IPS-NIHi7 (cell line): Measurements from ENCODE around the gene STON2.
"Not testable (repeated sequence)": the region's sequence is repeated elsewhere in the genome, so short reads cannot be mapped to it uniquely, and the experiment has no call there.

Experiments used
- DNase-seq: peaks from one replicate; pipeline ENCODE4 v3.0.0; 2012; ENCODE audit warnings: mixed read lengths; ENCODE audit errors: extremely low spot score

The STON2 gene

DNA sequence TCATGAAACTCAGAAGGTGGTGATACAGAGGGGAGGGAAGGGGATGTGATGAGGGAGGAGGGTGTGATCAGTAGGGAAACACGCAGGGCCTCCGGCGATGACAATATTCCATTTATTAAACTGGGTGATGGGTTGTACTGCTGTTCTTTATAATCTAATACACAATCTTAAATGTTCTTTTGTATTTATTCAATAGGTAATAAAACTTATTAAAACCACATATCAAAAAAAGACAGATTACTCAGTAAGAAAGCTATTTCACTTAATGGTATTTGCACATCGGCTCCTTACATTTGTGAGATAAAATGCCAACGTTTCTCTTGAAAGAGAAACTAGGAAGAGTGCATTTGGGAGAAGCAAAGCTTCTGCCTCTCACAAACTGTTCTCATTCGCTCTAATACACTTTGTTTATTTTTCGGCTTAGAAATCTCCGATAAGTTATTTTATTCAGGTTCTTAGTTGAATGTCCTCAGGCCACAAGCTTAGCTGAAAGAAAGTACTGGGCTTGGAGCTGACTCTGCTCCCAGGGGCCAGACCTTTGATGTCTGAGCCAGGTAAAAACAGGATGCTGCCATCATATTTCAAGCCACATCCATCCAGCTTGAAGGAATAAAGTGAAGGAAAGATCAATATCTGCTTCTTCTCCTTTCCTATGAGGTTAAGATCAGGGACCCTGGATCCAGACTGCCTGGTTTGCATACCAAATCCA lies 17.5 kb downstream of the STON2 start:
- no peak for DNase-seq

DNA sequence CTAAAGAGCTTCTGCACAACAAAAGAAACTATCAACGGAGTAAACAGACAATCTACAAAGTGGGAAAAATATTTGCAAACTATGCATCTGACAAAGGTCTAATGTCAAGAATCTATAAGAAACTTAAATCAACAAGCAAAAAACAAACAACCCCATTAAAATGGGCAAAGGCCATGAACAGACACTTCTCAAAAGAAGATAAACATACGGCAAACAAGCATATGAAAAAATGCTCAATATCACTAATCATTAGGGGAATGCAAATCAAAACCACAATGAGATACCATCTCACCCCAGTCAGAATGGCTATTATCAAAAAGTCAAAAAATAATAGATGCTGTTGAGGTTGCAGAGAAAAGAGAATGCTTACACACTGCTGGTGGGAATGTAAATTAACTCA lies 20.1 kb downstream of the STON2 start:
- not testable (repeated sequence) for DNase-seq

DNA sequence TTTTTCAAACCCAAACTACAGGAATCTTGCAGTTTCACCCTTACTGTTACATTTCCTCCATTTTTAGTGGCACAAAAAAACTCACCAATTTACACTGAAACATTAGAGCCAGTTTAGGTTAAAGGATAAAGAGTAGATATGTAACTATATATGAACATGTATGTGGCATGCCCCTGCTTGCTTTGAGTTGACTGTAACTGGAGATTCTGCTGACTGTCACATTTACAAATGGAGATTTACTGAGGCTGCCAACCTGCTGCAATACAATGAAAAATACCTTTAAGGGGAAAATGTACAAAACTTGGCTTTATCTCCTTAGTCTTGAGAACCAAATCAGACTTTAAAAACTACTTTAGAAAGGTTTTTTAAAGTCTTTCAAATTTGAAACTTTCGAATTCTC lies 28.3 kb downstream of the STON2 start:
- DNase-seq, result no peak

DNA sequence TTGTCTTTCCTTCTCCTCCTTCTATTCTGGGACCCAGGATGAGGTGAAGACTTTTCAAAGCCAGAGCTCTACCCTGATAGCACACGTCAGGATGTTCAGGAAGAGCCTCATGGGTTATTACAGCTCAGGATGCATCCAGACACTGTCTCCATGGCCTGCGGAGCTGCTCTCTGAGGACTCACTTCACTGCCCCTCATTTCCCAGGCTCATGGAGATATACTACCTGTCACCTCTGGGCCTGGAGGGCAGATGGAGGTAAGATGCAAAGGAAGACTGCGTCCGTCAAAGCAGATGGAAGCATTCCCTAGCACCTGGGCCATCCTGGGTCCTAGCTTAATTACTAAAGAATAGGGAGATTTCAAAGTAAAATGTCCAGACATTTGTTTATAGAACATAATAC lies 32.6 kb downstream of the STON2 start:
- DNase-seq, result no peak

DNA sequence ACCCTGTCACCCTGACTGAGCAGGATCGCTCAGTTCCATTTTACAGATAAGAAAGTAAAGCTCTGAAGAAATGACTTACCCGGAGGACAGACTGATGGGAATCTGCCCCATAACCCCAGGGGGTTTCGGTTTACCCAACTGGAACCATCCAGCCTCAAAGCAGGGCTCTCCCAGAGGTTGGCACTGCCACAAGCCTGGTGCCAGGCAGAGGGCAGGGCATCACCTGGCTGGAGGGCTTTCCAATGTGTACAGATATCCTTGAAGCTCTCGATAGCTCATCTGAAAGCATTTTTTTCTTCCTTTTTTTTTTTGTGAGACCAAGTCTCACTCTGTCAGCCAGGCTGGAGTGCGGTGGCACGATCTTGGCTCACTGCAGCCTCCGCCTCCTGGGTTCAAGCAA lies 33.2 kb downstream of the STON2 start:
- DNase-seq, result no peak

DNA sequence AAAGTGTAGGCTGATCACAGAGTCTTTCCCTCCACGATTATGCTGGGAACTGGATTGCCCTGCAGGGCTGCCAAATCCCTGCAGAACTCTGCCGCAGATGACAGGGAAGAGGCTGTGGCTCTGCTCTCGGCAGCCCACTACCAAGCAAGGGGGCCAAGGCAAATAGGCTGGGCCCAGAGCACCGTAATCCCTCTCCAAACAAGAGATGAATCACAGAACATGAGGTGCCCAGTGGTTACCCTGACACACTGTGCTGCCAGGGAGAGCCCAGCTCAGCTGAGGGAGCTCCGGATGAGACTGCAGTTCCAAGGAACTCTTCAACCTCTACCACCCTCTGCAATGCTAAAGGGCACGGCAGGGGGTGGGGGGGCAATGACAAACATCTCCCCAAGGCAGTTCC lies 33.9 kb downstream of the STON2 start:
- DNase-seq, result peak; percentile 41

DNA sequence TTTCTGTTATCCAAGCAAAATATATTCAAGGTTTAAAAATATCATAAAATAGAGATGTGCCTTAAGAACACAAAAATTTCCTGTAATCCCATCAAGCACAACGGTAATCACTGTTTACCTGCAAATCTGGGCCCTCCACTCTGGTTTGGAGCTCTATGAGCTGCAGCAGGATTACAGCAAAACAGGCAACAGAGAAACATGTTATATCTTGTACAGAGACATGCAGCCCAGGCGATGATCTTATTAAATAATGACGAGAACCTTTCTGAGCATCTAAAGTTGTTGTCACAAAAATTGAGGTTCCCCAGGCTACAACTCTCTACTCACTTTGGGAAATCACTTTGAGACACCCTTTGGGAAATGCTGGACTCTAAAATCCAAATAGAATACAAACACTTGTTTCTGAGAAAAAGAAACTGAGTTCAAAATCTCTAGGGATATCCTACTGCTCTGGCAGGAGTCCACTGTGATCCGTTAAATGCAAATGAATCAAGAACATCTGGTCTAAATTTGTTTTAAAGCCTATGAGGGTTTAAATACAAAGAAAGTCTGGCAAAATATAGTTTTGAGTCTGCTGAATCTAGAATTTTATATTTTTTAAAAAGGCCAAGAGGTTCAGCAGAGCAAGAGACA lies 36.3 kb downstream of the STON2 start:
- DNase-seq, result no peak

DNA sequence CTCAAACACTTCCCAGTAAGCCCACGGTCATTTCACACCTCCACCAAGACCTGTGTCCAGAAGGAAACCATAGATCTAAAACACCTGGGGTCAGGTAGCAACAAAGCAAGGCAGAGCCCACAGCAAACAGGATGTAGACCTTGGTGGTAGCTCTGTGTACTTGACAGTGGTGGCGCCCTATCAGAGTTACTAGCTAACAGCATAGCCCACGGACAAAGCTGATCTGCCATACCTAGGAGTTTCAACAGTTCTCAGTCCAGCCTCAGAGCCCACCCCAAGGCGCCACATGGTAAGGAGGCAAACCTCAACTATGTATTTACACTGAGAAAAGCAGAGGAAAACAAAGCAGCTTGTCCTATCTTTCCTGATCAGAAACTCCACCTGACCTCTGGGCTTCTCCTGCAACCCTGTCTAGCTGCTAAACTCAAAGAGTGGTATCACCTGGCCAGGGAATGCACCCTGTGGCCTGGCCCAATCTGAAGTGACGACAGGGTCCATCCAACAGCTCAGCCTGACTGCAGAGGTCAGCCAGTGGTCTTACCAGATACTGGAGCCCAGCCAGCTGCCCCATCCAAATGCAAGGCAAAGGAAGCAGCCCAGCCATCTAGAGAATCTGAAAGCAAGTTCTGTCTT lies 46.3 kb downstream of the STON2 start:
- DNase-seq, result peak; percentile 39

DNA sequence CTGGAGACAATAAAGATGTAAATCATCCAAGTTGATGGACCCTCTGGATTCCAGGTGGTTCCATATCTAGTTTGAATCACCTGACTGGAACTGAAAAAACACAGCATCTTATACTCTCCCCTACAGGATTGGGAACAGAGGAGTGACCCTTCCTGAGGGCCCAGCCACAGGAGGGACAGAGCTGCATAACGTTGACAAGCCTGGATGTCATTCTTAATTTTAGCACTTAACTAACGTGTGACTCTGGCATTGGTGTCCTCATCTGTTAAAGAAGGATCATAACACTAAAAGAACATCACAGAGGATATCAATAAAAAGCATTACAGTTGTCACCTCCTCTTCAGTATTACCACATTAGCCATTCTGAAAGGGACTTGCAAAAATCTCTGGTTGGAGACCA lies 47.7 kb downstream of the STON2 start:
- DNase-seq, result no peak

DNA sequence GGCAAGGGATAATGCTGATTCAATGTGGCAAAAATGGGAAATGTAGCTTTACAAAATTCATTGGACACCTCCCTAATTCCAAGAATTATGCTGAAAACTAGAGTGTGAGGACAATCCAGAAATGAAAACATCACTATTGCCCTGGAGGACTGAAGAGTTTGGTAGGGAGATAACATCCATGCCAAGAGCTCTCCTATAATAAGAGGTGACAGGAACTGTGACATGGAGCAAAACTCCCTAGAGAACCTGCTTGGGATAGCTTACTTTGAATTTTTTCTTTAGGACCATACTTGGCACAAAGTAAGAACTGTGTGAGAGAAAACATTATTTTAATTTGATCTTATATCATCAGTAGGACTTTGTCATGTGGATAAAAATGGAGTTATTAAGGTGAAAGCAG lies 48.9 kb downstream of the STON2 start:
- DNase-seq, result no peak

DNA sequence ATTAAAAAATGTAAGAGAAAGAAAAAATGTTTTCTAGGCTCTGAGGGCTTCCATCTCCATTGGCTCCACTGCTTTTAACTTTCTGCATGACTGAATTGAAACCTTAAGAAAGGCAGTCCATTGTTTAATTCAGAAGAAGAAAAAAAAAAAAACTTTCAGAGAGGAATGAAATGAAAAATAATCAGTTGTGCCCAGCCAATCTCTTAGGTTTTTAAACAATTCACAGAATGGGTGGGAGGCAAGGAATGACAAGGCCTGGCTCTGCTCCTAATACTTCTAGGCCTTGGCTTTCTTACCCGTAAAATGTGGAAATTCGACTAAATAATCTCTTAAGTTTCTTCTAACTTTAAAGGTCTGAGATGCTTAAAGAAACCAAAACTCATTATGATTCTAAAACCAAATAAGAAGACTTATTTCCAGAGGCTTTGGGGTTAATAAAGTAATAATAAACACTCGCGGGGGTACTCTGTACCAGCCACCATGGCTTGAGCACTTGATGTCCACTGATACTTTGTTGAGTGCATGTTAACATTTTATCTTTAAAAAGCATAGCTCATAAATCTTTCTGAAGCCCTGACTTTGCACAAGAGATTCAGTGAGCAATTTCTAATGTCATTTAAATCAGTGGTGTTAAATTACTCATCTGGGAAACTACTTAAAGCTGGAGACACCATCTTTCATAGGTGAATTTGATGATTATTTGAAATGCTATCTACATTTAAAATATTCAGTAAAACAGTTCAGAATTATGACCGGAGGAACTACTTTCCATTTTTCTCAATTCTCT lies 49.6 kb downstream of the STON2 start:
- DNase-seq, result no peak

DNA sequence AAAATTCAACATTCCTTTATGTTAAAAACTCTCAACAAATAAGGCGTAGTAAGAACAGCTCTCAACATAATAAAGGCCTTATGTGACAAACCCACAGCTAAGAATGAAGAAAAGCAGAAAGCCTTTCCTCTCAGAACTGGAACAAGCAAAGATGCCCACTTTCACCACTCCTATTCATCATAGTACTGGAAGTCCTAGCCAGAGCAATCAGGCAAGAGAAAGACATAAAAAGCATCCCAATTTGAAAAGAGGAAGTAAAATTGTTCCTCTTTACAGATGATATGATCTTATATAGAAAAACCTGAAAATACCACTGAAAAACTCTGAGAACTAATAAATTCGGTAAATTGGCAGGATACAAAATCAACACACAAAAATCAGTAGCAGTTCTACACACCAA lies 52.1 kb downstream of the STON2 start:
- no peak for DNase-seq

DNA sequence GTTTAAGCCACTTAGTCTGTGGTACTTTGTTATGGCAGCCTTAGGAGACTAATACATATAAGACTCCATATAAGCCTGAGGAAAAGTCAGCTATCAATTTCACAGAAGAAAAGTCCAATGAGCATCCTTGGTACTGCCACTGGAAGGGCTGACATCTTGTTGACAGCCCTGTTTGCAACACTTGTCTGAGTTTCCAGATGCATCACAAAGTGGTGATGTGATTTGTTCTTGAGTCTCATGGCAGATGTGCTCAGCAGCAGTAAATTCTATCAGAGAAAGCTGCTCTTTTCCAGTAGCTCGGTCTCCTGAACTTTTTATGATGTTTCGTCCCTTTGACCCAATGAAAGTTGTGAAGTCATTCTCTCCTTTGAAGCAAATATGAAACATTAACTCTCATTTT lies 54.3 kb downstream of the STON2 start:
- no peak for DNase-seq

DNA sequence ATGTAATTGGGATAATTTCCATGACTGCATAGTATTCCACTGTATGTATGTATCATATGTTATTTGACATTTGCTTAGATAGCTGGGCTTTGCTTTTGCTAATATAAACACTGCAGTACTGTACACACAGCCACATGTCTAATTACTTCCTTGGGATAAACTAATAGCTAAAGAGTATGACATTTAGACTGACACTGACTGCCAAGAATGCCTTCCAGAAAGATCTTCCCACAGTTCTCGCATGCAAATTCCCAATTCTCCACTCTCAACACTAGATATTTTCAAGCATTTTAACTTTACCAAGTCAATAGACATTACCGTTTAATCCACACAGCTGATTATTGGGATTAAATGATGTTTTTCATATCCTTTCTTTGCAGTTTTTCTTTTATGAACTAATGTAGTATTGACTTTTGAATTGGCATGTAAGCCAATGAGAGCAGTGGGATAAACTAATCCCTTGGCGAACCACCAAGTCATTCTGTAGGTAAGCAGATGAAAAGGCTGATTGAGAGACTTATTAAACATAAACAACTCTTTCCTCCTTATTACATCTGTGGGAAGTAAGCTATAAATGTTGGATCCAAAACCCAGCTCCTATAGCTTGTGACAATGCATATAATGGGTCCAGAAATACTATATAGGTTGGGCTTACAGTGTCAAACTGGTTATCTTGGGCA lies 55.5 kb downstream of the STON2 start:
- DNase-seq, result no peak

DNA sequence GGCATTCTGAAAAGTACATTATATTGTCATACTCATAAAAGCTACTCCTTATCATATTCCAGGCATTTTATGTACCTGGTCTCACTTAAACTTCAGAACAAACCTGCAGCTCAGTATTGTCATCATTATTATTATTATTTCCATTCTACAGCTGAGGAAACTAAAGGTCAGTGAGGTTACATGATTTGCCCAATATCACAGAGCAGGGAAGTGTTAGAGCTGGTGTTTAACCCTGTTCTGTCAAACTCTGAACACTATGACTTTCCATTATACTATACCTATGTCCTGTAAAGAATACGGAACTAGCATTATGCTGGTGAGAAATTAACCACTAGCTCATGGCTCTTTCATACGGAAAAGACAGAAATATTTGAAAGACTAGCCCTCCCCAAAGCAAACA lies 56.4 kb downstream of the STON2 start:
- DNase-seq, result no peak

DNA sequence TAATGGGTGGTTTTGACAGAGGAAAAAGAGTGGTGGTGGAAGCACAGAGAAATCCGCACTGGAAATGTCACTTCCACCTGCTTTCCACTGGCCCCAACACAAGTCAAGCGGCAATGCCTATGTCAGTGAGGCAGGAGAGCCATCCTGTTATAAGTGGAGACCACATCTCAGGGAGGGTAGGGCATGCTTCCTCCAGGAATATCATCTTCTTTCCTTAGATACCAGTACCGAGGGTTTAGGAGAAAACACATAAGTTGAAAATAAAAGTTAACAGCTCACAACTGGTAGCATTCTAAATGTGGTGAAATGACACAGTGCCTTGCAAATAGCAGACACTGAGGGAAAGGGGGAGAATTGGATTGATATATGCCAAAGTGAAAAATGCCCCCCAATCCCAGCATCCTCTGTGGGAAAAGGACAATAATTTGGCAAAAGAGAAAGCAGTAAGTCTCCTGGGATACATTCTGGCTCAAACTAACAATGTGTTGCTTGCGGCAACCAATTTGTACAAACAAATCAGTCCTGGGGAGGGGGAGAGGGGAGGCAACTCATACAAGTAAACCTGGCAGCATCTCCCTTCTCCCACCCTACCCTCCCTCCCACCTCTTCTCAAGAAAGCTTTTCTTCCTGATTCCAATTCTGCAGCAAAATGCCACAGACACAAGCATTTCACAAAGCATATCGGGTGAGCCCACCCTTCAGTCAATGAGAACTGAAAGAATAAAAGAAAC lies 57.1 kb downstream of the STON2 start:
- no peak for DNase-seq

DNA sequence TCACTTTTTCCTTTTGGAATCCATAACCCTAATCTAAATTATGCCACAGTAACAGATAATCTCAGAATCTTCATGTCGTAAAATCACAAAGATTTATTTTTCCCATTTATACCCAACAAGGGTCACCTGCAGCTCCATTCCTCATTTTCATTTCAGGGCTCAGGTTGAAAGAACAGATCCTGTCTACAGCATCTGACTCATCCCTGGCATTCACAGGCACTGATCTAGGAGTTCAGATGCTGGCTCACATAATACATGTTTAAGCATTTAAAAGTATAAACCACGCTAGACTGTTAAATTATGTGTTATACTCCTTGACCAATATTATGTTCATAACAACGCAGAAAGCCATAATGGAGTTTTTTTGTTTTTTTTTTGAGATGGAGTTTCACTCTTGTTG lies 58.3 kb downstream of the STON2 start:
- no peak for DNase-seq

DNA sequence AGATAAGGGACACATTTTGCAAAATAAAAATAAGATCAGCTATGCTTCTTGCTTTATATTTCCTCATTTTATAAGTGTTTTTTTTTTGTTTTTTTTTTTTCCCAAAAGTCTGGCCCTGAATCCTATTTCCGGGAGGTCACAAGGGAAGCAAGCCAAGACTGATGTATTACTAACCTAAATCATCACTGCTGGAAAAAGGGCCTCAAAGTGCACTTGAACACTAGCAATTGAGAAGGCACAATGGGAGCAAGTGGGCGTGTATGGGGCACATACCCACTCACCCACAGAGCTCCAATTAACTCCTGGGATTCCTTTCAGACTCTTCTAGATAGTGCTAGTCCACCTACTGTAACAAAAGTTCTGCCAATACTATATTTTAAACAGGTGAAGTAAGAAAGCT lies 58.8 kb downstream of the STON2 start:
- no peak for DNase-seq

DNA sequence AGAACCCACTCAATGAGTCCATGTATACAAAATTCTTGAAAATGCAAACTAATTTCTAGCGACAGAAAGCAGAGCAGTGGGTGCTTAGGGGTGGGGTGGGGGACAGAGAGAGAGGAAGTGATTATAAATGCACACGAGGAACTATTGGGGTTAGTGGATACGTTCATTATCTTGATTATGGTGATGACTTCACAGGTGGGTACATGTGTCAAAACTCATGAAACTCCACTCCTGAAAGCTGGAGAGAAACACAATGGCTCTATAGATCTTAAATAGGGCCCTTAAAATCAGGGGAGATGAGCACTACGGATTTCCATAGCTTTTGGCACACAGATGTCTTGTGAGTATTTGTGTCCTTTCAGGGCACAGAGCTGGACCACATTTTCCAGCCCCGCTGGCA lies 59.9 kb downstream of the STON2 start:
- DNase-seq, result no peak

DNA sequence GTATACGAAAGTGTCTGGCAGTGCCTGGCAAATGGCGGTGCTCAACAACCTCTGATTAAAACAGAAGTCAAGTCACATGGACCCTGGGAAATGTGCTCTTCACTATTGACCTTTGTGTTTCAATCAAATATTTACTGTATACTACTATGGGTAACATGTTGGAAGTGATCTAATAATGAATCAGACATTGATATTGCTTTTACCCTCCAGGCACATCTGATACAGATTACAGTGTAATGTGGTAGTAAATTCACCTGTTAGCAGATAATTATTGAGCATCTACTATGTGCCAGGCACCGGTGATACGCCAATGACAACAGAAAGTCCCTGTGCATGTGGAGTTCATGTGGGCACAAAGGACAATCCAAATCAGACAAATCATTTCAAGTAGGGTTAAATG lies 63.1 kb downstream of the STON2 start:
- DNase-seq, result no peak

DNA sequence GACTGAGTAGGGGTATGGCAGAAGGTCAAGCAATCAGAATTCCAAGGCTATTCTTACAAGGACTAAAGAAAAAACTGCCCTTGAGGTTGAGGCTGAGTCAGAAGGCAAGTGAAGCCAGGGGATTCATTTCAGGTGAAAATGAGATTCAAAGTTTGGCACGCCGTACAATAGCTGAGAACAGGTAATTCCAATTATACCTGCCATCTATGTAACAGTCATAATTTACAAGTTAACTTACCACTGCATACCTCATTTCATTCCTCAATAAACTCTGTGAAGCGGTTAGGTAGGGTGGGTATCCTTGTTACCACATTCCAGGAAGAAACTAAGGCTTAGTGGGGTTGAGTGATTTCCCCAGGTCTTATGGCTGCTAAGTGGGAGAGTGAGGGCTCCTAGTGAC lies 64.1 kb downstream of the STON2 start:
- DNase-seq, result no peak
